ENCODE results near the gene RUNX1.

The RUNX1 gene

GRCh38 chr21:34989337-34990151 is 59.6 kb downstream of the RUNX1 start:
- DNase-seq = peak; percentile 74

- no peak for DNase-seq
Observed at GRCh38 chr21:34988625-34989024, 60.5 kb downstream of the RUNX1 start.

- DNase-seq = no peak
Observed at GRCh38 chr21:34988139-34988538, 61.0 kb downstream of the RUNX1 start.

- no peak for DNase-seq
Observed at GRCh38 chr21:34987501-34988072, 61.5 kb downstream of the RUNX1 start.

GRCh38 chr21:34986561-34987500 is 62.3 kb downstream of the RUNX1 start:
- peak; percentile 81 for DNase-seq

- DNase-seq = no peak
Observed at GRCh38 chr21:34984356-34985058, 64.6 kb downstream of the RUNX1 start.

GRCh38 chr21:34983680-34984086 is 65.4 kb downstream of the RUNX1 start:
- DNase-seq = peak; percentile 74

GRCh38 chr21:34981791-34982190 is 67.3 kb downstream of the RUNX1 start:
- no peak for DNase-seq

GRCh38 chr21:34980423-34981115 is 68.5 kb downstream of the RUNX1 start:
- no peak for DNase-seq

- DNase-seq = no peak
Observed at GRCh38 chr21:34979383-34979782, 69.7 kb downstream of the RUNX1 start.

DNA sequence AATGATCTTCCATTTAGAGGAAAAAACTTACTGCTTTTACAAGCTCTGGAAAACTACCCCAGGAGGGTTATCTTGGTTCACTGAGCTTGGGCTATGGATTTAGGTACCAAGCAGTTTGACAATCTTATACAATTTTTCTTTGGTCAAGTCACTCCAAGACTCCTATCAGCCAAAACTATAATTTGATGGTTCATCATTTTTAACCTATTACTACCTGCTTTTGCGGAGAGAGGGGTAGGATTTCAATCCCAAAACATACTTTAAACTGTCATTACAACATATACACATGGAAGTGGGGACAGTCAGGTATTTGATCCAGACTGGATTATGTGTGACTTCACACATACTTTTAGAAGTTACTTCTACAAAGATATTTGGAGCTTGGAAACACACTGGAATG is 71.8 kb downstream of the RUNX1 start:
- no peak for DNase-seq

GRCh38 chr21:34974162-34974981 is 74.7 kb downstream of the RUNX1 start:
- peak; percentile 59 for DNase-seq

DNA sequence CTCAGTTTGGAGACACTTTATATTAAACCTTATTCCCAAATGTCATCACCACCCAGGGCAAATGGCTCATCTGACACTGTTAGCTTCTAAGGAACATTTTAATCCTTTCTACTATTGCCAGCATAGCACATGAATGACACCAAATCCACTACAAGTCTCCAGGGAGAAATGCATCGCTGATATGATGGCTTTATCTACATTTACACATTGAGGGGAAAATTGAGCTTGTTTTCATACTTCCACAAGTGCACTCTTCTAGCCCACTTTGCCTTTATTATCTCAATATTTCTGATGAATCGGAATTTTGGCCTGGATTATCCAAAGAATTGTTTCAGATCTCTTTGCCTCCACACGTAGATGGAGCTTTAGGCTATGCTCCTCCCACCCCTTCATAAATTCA is 75.4 kb downstream of the RUNX1 start:
- DNase-seq = no peak

GRCh38 chr21:34971656-34972055 is 77.4 kb downstream of the RUNX1 start:
- DNase-seq = no peak

DNA sequence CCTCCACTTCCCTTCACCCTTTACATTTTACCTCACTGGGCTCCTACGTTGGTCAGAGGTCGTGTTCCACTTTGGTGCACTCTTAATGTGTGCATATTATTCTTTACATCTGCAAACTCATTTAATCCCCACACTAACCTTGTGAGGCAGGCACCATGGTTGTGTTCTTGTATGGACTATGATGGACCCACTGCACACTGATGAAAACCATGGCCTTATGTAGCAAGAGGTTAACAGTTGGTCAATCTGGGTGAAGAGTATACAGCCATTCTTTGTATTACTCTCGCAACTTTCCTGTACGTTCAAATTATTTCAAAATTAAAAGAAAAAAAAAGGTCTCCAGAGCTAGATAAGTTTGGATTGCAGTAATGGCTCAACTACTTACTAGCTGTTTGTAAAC is 78.5 kb downstream of the RUNX1 start:
- no peak for DNase-seq

GRCh38 chr21:34970167-34970500 is 79.0 kb downstream of the RUNX1 start:
- DNase-seq = no peak

DNA sequence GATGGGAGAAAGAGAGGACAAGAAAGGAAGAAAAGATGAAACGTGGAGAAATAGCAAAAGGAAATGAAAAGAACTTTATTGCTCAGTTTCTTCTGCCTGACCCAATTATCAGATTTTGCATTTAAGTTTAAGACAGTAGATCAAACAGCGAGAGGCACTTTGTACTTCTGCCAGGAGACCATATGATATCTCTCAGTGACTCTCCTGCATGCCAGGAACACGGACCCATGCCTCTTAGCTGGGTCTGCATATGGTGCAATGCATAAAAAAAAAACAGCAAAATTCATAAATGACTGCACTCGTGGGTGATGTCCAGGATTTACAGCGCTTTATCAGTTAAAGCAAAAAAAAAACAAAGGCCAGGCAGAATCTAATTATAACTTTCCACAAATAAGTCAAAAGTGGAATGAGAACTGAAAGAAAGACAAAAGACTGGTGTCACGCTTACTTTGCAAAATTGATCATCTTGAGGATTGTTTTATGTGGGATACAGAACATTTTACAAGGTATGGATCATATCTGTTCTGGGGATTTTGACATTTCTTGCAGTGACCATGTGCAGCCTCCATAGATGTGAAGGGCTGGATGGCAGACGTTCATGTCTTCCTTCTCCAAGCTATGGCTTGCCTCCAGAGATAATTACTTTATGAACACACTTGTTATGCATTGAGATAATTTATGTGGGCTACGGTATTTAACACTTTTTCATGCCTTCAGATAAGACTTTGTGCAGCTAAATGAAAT is 79.5 kb downstream of the RUNX1 start:
- DNase-seq = no peak

GRCh38 chr21:34968414-34969333 is 80.4 kb downstream of the RUNX1 start:
- peak; percentile 42 for DNase-seq

DNA sequence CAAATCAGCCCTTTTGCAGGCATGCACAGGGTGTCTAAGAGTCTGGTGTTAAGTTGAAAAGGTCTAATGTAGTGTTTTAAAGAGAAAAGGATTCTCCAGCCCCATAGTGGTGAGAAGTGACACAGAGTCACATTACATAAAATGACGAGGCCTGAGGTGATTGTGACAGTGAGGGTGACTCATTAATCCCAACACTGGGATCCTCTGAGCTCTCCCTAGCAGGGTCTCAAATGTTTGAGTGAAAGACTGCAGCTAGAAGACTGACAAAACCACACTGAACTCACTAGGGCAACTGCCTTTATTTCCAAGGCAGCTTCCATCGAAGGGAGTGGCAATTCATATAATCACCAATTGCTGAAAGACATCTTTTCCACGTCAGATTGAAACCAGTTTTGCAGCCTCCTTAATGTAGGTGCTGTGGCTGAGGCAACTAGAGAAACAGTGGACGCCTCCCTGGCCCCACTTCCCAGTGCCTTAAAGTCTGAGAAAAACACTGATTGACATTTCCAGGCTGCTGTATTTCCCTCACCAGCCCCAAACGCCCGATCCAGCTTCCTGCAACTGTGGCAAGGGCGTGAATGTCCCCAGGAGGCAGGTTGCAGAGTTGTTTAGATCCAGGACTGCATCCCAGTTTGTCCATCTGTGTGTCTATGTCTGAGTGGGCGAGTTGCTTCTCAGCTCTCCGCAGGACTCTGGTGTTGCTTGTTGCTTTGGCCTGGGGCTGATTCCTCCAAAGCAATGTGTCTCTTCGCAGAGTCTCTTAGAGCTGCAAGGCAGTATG is 81.4 kb downstream of the RUNX1 start:
- peak; percentile 46 for DNase-seq

Measured in activated naive CD4-positive, alpha-beta T cell treated with Interleukin-2 at 50 U/mL for 16 hours (primary cell).